HL-60 (cell line): ENCODE results near the gene PRG2.
A peak's percentile ranks its signal among the peaks of the same experiment; 100 is the strongest.

Source experiments
- POLR2AphosphoS5 ChIP-seq: IDR thresholded peaks from 2 replicates; pipeline ENCODE4 v1.6.1; 2012; ENCODE audit warnings: low read depth
- TF ChIP-seq, protein P1 (sequence below): IDR thresholded peaks from one replicate; pipeline ENCODE4 v1.5.1; 2011; ENCODE audit warnings: low read length, control low read depth, inconsistent platforms; ENCODE audit not compliant: insufficient read depth

DNA sequence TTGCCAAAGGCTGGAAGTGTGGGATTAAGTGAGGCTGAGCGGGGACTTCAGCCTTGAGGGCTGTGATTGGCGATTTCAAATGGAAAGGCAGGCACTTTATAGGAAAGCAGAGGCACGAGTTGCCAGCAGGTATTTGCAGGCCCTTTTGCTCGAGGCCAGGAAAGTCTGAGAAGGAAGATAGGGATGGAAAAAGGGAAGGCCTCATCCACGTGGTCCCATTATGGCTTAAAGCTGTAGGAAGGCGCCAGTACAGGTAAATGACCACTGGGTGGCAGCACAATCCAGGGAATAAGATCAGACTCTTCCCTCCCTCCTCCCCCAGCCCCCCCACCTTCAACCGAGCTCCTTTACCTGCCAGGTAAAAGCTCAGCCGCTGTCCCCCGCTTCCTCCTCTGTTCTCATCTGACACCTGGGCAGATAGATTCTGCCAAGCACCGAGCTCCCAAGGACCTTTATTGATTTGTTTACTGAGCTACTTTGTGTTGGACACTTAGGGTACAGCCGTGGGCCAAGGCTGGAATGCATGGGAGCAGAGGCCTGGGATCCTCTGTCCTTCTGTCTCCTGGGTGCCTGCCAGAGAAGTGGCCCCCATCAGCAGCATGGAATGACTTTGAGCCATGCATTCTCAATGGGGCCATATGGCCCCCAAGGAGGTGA is 44.8 kb downstream of the PRG2 start:
- TF ChIP-seq, protein P1, sequence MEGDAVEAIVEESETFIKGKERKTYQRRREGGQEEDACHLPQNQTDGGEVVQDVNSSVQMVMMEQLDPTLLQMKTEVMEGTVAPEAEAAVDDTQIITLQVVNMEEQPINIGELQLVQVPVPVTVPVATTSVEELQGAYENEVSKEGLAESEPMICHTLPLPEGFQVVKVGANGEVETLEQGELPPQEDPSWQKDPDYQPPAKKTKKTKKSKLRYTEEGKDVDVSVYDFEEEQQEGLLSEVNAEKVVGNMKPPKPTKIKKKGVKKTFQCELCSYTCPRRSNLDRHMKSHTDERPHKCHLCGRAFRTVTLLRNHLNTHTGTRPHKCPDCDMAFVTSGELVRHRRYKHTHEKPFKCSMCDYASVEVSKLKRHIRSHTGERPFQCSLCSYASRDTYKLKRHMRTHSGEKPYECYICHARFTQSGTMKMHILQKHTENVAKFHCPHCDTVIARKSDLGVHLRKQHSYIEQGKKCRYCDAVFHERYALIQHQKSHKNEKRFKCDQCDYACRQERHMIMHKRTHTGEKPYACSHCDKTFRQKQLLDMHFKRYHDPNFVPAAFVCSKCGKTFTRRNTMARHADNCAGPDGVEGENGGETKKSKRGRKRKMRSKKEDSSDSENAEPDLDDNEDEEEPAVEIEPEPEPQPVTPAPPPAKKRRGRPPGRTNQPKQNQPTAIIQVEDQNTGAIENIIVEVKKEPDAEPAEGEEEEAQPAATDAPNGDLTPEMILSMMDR: peak; percentile 76
- TF ChIP-seq POLR2AphosphoS5: no peak
